DND-41 (cell line): ENCODE results near the gene PRSS2.

ENCODE experiments used
- CTCF ChIP-seq: IDR thresholded peaks from 2 replicates; pipeline ENCODE4 v1.5.1; 2012; ENCODE audit warnings: borderline replicate concordance, low read length, moderate library complexity, mild to moderate bottlenecking; ENCODE audit not compliant: poor library complexity, severe bottlenecking; ENCODE audit errors: extremely low read depth
- EZH2 ChIP-seq: IDR thresholded peaks from 3 replicates; pipeline ENCODE4 v1.6.1; 2012; ENCODE audit warnings: borderline replicate concordance, low read depth, mild to moderate bottlenecking, moderate library complexity, low read length, inconsistent platforms; ENCODE audit not compliant: severe bottlenecking

DNA sequence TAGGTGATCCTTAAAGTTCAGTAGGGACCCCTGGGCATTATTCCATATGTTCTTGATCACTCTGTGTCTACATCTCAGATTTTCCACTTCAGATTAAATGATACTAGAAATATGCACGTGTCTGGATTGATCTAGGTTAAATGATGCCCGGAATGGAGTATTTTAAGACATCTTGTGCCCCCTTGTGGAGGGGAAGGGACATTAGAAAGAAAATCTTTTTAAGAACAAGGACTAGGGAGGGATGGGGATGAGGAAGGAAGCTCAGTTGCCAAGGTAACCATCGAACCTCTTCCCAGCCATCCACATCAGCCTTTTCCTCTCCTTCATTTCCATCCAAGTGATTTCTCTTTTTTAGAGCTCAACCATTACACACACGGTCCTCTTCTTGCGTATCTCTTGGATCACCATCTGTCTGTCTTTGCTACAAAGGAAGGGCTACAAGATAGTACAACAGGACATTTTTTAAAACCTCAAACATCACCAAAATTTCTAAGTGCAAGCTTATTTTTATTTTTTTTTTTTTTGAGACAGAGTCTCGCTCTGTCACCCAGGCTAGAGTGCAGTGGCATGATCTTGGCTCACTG is 40.5 kb downstream of the PRSS2 start:
- TF ChIP-seq CTCF: peak; percentile 88
- no peak for TF ChIP-seq EZH2
